ENCODE measurements around the gene FRMD1.

FRMD1 gene

DNA sequence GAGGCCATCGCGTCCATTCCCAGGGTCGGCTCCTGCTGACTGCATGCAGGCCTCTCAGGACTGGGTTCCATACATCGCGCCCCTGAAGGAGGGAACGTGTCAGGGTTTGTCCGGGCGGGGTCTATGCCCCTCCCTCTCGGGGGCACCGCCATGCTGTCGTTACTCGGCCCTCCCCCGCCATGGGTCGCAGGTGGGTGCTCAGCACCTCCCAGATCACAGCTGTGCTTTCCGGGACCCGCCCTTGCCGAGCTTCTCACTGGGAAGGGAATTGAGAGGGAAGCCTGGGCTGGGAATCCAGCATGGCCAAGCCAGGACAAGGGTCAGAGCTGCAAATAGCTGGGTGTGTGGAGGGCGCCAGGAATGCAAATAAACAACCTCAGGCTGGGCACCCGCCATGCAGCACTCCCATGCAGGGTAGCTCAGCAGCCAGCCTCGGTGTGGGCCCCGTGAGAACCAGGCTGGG lies at the start of gene FRMD1:
Gene FRMD1 (minus strand): TSS at position 270 of the 463 bp plus-strand sequence. CDS start 118 bp downstream, at position 152.
- no peak for DNase-seq

DNA sequence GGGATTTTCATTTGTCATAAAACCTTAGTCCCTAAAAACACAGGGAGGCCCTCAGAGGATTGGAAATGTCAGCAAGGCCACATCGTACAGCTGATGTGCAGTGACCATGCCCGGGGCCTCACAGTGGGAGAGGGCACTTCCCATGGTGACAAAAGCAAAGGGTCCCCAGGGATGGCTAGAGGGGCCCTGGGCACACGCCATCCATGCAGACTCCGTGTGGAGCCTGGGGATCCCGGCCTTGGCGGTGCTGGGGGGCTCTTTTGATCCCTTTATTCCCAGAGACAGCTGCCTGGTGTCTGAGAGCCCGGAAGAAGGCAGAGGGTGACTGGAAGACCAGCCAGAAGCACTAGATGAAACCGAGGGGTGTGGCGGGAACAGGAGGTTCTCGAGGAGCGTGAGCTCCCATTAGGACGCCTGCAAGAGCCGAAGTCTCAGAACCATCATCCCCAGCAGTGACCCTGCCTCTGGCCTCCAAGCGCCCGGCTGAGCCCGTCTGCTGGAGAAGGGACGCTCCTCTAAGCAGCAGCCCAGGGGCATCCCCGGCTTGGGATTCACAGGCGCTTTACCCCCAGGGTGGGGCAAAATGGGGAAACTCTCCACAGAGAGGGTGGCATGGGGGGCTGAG lies 49.1 kb upstream of the FRMD1 start:
- DNase-seq: no peak

DNA sequence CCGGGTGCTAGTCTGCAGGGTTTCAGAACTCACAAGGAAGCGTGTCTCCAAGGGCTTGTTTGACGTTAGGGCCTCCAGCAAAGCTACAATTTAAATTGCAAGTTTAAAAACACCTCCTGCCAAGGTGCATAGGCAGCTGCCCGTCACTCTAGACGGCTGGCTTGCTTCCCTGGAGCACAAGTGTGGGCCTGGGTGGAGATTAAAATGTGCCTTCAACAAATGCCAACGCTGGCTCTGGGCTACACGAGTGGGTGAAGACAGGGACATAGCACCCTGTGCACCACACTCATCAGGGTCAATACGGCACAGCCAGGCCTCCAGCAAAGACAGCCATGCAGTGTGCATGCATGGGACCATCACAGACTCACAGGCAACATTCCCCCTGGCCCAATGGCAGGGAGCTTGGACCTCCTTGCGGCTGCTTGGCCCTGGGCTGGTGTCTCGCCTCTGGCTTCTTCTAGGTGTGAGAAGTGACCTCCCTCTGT lies 48.4 kb upstream of the FRMD1 start:
- no peak for DNase-seq

DNA sequence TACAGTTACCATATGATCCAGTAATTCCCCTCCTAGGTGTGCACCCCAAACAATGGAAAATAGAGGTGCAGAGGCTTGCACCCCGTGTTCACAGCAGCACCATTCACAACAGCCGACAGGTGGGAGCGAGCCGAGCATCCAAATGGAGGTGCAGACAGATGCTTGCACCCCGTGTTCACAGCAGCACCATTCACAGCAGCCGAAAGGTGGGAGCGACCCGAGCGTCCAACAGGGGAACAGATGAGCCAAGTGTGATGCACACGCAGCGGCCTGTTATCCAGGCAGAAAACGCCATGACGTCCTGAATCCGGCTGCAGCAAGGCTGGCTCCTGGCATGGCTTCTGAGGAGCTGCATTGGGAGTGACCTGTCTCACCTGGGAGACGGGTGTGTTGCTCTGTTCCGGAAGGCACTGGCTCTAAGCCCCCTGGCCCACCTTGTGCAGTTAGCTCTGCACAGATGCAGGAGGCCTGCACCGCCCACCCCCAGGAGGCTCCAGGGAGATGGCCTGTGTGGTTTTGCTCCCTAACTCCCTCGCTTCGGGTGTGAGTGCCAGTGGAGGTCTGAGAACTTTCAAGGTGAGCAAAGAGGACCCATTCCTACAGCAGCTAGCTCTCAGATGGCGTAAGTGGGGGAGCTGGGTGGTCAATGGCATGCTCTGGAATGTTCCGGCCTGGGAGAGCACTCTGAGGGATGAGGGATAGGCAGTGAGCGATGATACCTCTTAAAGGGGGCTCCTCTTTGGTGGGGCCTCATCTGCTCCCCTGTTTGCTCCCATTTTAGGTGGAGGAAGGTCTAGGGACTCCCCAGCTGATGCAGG lies 47.8 kb upstream of the FRMD1 start:
- DNase-seq: no peak

DNA sequence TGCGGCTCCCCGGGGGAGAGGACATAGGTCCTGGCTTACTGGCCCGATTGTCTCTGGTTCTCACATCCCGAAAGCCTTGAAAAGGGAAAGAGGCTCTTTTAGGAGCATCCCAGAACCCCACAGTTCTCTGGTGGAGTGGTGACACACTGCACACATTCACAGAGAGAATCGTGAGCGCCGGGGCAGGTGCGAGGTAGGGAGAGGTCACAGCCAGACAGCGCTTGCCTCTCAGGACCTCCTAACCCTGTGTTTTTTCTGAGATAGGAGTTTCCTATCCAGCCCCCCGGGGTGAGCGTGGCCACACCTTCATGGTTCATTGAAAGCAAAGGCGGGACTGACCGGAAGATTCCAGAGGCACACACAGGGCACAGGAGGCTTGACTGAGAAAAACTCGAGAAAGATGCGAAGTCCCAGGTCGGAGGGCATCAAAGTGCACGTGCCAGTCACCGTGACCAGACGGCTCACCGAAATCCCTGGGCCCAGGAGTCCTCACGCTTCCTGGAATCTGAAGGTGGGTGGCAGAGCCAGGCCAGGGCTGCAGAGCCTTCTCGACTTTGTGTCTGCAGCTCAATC lies 46.5 kb upstream of the FRMD1 start:
- DNase-seq: no peak

DNA sequence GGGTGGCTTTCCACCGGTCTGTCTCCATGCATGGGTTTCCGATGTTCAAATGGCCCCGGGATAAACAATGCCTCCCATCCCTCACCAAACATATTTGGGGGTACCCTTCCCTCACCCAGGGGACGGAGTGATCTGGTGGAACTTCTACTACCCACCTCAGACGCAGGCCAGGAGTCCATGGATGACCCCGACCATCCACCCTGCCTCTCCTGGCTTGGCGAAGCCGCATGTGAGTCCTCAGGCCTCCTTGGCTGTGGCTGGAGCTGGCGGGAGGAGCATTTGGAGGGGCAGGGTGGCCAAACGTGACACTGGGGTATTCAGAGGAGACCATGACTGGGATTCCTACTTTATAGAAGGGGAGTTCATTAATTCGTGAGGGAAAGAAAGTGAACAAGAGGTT lies 45.9 kb upstream of the FRMD1 start:
- no peak for DNase-seq

DNA sequence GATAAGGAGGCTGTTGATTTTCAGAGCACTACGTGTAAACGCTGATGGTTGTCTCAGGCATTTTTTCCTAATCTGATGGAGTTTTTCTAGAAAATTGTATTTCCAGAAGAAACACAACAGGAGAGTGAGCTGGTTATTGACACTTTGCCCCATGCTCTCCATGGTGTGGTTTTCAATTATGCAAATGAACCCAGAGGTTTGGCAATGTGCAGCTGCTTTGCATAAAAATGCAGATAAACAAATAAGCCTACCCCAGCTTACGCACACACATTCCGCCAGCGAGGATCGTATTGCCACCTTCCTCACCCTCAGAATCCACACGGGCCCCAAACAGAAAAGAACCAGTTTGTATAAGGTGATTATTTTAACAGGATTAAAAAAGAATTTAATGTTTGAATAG lies 45.1 kb upstream of the FRMD1 start:
- no peak for DNase-seq

DNA sequence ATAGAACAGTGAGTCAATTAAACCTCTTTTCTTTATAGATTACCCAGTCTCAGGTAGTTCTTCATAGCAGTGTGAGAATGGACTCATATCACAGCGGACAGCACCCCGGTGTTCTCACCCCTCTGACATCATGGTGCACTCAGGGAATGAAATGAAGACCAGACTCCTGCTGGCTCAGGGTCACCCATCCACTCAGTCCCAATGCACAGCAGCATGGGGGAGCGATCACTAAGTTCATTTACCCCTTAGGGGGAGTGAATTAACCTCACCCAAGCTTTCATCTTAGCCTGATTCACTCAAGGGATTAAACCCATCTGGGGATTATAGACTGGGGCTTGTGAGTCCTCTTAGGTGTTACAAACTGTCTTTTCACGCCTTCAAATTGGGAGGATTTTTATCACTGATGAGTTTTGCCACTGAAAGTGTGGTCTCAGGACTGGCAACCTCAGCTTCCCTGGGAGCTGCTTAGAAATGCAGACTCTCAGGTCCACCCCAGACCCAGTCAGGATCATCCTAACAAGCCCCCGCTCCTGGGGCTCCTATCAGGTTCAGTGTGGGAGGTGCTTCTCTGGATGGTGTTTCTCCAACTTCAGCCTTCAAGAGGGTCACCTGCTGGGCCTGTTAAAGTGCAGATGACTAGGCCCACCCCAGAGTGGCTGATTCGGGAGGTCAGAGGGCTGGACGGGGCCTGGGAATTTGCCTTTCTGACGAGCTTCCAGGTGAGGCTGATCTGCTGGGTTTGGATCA lies 44.3 kb upstream of the FRMD1 start:
- no peak for DNase-seq

DNA sequence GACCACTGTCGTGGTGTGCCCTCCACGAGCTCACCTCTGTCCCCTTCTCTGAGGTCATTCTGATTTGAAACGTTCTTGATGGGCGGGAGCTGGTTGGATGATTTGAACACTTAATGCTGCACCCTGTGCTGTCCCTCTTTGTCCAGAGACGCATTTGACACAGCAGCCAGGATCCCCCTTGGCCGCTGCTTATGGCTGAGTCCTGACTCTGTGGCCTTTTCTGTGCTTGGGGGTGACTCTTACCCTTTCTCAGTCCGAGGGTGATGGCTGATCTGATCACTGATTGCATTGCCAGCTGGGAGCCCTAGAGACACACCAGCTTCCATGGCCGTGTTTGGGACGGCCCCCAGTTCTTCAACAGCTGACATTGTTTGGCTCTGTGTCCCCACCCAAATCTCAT lies 43.5 kb upstream of the FRMD1 start:
- no peak for DNase-seq

DNA sequence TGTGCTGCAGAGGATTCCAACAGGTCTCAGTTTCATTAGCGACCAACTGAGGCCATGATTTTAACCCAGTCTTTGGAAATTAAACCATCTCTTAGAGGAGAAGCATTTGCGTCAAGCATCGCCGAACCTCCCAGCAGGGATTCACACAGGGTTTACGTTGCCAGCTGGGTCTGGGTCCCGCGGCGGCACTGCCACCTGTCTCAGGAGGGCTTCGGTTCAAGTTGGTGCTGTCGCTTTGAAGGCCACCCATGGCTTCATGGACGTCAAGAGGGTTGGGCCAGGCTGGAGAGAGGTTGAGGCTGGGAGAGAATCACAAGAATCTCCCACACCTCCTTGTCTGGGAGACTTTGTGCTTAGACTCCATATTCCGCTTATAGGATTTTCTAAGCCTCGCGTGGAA lies 43.0 kb upstream of the FRMD1 start:
- DNase-seq: no peak

DNA sequence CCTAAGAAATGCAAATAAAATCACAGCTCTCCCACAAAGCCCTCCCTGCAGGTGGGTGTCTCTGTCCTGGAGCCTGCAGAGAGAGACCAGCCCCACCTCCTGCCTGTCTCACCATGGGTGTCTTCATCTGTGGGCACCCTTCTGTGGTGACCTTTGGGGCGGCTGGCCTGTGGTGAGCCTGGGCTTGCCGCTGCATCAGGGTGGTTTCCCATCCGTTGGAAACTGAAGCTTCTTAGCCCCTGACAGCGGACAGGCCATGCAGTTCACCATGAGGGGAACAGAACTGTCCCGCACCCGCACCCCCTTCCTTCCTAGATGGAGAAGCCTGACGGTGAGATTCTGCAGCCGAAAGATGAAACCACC lies 42.3 kb upstream of the FRMD1 start:
- DNase-seq: no peak

DNA sequence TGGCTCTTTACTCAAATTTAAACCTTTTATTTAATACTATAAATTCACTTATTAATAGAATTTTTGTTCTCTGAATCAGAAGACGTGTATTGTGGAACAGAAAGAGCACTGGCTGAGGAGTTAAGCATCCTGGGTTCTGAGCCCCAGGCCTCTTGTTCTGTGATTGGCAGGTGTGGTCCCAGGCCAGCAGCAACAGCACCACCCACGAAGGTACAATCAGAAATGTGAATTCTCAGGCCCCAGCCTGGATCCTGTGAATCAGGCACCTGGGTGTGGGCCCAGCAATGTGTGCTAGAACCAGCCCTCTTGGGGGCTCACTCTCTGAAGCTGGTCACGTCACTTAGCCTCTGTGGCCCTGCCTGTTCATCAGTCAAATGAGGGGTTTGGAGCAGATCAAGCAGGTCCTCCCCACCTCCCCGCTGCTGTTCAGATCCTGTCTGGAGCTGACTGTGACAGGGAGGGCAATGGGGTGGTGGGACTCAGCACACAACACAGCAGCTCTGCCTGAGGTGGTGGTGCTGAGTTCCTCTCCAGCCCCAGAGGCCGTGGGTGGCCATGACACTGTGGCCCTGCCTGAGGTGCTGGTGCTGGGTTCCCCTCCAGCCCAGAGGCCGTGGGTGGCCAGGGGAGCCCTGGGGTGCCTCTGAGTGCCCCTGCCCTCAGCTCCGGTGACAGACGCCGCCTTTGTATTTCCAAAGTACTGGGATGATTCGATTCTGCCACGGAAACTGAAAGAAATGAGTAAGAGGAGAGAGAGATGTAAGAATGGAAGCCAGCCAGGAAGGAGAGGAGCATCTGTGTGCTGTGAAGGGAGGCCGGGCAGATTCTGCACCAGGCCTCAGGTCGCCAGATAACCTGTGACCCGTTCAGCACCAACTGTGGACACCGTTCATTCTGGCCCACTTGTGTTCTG lies 41.6 kb upstream of the FRMD1 start:
- DNase-seq: no peak

DNA sequence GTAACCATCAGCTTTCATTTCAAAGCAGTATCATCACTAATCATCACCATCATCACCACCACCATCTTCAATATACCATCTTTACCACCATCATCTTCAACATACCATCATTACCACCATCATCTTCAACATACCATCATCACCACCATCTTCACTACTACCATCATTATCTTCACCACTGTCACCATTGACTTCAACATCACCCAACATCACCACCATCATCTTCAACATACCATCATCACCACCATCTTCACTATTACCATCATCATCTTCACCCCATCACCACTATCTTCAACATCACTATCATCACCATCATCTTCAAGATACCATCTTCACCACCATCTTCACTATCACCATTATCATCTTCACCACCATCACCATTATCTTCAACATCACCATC lies 40.5 kb upstream of the FRMD1 start:
- DNase-seq: no peak

DNA sequence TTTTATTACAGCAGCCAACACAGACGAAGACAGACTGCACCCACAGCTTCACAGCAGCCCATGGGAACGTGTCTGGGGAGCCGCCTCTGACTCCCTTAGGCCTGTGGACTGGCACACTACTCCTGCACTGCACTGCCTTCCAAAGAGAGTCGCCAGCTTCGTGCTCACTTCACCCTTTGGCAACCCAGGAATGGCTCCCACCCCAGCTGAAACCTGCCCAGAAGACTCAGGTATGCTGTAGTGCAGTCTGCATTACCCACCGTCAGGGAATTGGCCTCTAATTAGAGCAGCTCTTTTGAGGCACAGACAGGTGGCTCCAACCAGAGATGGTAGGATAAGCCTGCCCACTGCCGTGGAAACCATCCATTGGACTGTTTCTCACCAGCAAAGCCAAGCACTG lies 39.9 kb upstream of the FRMD1 start:
- no peak for DNase-seq

DNA sequence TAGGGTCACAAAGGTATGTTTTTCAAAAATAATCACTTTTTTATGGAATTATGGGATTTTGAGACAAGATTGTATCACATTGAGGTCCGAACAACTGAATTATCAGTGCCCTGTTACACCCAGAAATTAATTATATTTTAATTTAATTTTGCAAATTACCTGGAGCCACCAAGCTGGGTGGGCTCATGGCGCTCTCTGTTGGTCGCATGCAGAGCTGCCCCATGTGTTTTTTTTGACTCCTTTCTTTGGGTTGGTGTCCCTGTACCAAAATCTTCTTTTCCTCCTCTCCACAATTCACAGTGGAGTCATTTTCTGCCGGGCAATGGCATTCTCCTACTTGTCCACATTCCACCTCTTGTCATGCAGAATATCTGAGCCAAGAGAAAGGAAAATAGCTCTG lies 38.9 kb upstream of the FRMD1 start:
- DNase-seq: no peak

DNA sequence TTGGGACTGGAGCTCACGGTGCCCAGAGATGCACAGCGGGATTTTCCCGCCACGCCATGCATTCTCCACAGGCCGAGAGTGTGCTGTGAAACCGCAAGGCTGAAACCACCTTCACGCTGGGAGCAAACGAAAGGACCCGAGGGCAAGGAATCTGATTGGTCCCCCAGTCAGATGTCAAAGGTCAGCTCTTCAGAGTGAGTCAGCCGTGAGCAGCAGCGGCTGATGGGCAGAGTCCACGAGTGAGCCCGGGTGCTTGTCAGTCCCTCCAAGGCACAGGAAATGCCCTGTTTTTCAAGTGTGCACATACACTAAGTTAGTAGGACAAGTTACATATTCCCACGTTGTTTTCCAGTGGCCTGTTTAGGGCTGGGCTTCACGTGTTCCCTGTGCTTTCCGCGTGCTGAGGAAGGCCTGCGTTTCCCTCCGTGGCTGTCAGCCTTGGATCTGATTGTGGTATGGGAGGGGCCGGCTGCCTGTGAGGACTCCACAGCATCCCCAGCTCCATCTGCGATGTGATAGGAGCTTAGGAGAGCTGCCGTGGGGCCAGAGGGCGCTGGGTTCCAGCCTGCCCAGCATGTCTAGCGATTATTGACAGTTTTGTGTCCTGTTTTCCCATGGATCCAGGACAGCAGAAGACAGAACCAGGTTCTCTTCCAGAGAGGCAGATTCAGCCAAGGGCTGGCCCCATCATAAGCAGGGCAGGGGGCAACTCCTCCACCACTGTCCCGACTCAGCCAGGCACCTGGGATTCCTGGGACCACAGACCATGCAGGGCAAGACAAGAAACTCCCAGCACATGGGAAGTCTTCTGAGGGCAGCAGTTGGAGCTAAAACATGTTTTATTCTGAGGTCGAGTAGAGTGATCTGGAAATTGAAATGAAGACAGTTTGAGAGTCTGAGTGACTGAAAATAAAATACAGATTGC lies 38.2 kb upstream of the FRMD1 start:
- DNase-seq: no peak

DNA sequence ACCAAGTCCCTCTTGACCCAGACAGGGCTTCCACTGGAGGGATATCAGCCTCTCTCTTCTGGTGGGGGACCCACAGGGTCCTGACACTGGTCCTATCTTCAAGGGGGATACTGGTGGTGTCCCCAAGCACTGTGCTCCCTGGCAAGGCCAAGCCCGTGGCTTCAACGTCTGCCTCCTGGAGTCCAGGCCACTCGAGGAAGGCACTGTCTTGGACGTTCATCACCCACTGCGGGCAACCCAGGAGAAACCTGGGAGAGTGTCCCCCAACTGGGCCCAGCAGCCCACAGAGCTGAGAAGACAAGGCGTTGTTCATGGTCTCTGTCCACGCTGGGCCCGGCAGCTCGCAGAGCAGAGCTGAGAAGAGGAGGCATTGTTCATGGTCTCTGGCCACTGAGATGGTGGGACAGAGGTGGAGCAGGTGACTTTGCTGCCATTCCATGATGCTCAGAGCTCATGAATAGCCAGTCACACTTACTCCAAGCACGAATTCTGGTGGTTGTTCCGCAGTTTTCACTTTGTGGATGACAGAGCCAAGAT lies 37.5 kb upstream of the FRMD1 start:
- no peak for DNase-seq

DNA sequence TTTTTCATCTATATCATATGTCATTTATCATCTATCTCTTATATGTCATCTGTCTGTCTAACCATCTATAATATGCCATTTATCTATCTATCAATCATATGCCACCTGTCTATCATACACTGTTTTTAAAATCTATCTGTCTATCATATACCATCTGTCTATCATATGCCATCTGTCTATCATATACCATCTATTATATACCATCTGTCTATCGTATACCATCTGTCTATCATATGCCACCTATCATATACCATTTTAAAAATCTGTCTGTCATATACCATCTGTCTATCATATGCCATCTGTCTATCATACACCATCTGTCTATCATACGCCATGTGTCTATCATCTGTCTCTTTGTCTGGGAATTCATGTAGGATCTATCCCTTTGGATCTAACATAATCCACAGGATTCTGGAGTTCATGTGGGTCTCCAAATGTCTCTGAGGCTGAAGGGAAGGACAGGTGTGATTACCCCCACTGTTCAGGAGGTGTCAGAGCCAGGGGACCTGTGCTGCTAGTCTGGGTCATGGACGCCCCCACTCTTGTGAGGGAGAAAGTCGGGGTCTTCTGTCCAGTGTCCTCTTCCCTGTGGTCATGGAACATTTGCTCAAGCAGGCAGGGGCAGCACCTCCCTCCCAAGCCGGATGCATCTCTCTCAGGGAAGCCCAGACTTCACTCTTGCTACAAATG lies 36.9 kb upstream of the FRMD1 start:
- no peak for DNase-seq

DNA sequence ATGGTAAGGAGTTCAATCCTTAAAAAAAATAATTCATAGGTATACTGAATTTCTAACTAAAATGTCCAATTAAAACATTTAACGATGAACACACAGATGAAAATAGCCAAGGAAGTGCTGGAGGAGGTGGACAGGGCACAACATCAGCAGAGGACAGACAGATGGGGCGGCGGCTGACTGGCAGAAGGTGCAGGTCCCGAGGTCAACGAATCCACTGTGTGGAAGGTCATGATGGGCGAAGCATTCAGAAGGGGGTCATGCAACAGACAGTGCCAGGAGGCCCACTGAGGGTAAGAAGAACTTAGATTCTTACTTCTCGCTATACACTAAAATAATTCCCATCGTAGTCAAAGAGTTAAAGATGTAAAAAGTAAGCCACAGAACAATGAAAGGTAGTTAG lies 34.2 kb upstream of the FRMD1 start:
- DNase-seq: no peak

DNA sequence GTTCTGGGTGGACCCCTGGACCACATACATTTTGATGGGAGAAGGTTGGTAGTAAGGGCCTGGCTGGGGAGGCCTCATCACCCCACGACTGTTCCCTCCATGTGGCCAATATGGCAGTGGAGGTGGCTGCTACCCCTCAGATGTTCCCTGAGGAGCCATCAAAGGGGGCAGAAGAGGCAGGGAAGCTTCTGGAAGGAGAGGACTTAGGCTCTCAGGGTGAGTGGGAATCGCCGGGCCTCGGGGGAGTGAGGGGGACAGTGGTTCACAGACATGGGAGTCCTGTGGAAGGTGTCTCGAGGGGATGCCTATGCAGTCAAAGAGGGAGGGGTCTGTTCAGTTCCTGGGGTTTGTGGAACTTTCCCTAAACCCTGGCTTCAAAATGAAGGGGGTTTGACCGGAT lies 32.9 kb upstream of the FRMD1 start:
- no peak for DNase-seq
